SU-DHL-6 (cell line): Measurements from ENCODE around the gene SLC22A15.

Experiments used
- EZH2phosphoT487 ChIP-seq: fragments of 200-600 bp; sonication (generic), shearing (Covaris generic); conservative IDR thresholded peaks from 2 replicates; pipeline ENCODE4 v1.6.1; 2018; ENCODE audit warnings: mild to moderate bottlenecking, antibody characterized with exemption, low read length, moderate library complexity, mixed read lengths
- TF ChIP-seq, protein P1 (sequence below): fragments of 200-600 bp; sonication (generic); IDR thresholded peaks from one replicate; pipeline ENCODE4 v1.5.1; 2017; ENCODE audit warnings: antibody characterized with exemption, mild to moderate bottlenecking, low read length, moderate library complexity; ENCODE audit not compliant: insufficient read depth, poor library complexity, severe bottlenecking

DNA sequence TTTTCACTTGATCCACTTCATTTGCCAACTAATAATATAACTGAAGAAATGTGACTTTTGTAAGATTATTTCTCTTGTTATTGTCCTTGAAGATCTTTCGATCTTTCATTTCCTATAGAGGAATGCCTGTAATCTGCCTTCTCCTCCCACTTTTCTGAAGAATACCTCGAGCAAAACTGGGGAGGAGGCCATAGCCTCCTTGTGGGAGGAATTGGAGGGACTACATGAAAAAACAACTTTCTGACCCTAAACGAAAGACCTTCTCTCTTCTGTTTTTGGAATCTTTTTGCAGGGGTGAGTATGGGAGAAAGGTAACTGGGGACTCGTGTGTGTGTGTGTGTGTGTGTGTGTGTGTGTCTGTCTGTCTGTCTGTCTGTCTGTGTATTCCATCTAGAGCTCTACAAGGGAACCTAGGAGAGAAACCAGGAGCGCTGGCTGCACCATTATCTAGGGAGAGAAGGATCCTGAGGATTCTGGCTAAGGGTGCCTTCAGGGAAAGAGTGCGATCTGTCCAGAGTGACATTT is 102.4 kb downstream of the SLC22A15 start:
- TF ChIP-seq, protein P1, sequence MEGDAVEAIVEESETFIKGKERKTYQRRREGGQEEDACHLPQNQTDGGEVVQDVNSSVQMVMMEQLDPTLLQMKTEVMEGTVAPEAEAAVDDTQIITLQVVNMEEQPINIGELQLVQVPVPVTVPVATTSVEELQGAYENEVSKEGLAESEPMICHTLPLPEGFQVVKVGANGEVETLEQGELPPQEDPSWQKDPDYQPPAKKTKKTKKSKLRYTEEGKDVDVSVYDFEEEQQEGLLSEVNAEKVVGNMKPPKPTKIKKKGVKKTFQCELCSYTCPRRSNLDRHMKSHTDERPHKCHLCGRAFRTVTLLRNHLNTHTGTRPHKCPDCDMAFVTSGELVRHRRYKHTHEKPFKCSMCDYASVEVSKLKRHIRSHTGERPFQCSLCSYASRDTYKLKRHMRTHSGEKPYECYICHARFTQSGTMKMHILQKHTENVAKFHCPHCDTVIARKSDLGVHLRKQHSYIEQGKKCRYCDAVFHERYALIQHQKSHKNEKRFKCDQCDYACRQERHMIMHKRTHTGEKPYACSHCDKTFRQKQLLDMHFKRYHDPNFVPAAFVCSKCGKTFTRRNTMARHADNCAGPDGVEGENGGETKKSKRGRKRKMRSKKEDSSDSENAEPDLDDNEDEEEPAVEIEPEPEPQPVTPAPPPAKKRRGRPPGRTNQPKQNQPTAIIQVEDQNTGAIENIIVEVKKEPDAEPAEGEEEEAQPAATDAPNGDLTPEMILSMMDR, result no peak
- no peak for TF ChIP-seq EZH2phosphoT487
